Measurements from ENCODE around the gene PTPRG. TPM values are rescaled to one million over a fixed set of nuclear protein-coding genes. Genes with fewer than 3 reads are reported as not detected.
A peak's percentile ranks its signal among the peaks of the same experiment; 100 is the strongest.

PTPRG gene
- total RNA-seq, 1 donor from 2014 or later: 124 TPM

GRCh38 chr3:61562042-61562720 lies 810 bp downstream of the PTPRG start:
- no peak for DNase-seq (ENCODE audit: low spot score)

- no peak for DNase-seq (ENCODE audit: low spot score)
Measured at GRCh38 chr3:61562721-61563312, 1.4 kb downstream of the PTPRG start.

- DNase-seq (ENCODE audit: low spot score): no peak
Measured at GRCh38 chr3:61563313-61564271, 2.2 kb downstream of the PTPRG start.

- peak; percentile 93 for DNase-seq (ENCODE audit: low spot score)
Measured at GRCh38 chr3:61564395-61565059, 3.2 kb downstream of the PTPRG start.

- DNase-seq (ENCODE audit: low spot score): no peak
Measured at GRCh38 chr3:61565569-61565968, 4.2 kb downstream of the PTPRG start.

- no peak for DNase-seq (ENCODE audit: low spot score)
Measured at GRCh38 chr3:61568127-61568526, 6.8 kb downstream of the PTPRG start.

GRCh38 chr3:61569856-61570580 lies 8.6 kb downstream of the PTPRG start:
- DNase-seq (ENCODE audit: low spot score): no peak

- no peak for DNase-seq (ENCODE audit: low spot score)
Measured at GRCh38 chr3:61570813-61571212, 9.4 kb downstream of the PTPRG start.

GRCh38 chr3:61571516-61572336 lies 10.4 kb downstream of the PTPRG start:
- DNase-seq (ENCODE audit: low spot score): no peak

- DNase-seq (ENCODE audit: low spot score): no peak
Measured at GRCh38 chr3:61572879-61573278, 11.5 kb downstream of the PTPRG start.

- no peak for DNase-seq (ENCODE audit: low spot score)
Measured at GRCh38 chr3:61573441-61573840, 12.1 kb downstream of the PTPRG start.

GRCh38 chr3:61574854-61575253 lies 13.5 kb downstream of the PTPRG start:
- no peak for DNase-seq (ENCODE audit: low spot score)

GRCh38 chr3:61575893-61576292 lies 14.5 kb downstream of the PTPRG start:
- DNase-seq (ENCODE audit: low spot score): no peak

- DNase-seq (ENCODE audit: low spot score): no peak
Measured at GRCh38 chr3:61577760-61578159, 16.4 kb downstream of the PTPRG start.

GRCh38 chr3:61578667-61579367 lies 17.4 kb downstream of the PTPRG start:
- DNase-seq (ENCODE audit: low spot score): no peak

- DNase-seq (ENCODE audit: low spot score): no peak
Measured at GRCh38 chr3:61579685-61580084, 18.3 kb downstream of the PTPRG start.

- no peak for DNase-seq (ENCODE audit: low spot score)
Measured at GRCh38 chr3:61580982-61581643, 19.7 kb downstream of the PTPRG start.

GRCh38 chr3:61582287-61582686 lies 20.9 kb downstream of the PTPRG start:
- DNase-seq (ENCODE audit: low spot score): no peak

GRCh38 chr3:61582846-61583245 lies 21.5 kb downstream of the PTPRG start:
- DNase-seq (ENCODE audit: low spot score): no peak
